Activated CD4-positive, alpha-beta T cell treated with anti-CD3 and anti-CD28 coated beads, Interleukin-2, amount 50 U/mL, for 48 hours (primary cell): ENCODE results near the gene ZNF8.

ENCODE experiments used
- DNase-seq, 2 experiments: peaks; one replicate each; pipeline ENCODE4 v3.0.0-alpha.2; 2020

The ZNF8 gene

GRCh38 chr19:58300620-58301019 lies 21.9 kb downstream of the ZNF8 start:
- no peak for DNase-seq

- DNase-seq, result no peak
Measured at GRCh38 chr19:58304255-58304654, 25.5 kb downstream of the ZNF8 start.

GRCh38 chr19:58304748-58305064 lies 26.0 kb downstream of the ZNF8 start:
- DNase-seq, result no peak

GRCh38 chr19:58305065-58305931 lies 26.5 kb downstream of the ZNF8 start, which contains the start of gene ERVK3-1:
Gene ERVK3-1 (plus strand): TSS chr19:58305377. CDS start chr19:58312169, 6,792 bp downstream.
- DNase-seq, result peak; percentile 92 to 94

- DNase-seq, result no peak
Measured at GRCh38 chr19:58305932-58306323, 27.2 kb downstream of the ZNF8 start.

GRCh38 chr19:58307736-58308135 lies 29.0 kb downstream of the ZNF8 start:
- no peak for DNase-seq

- peak; percentile 12 to 30 for DNase-seq
Measured at GRCh38 chr19:58310685-58311084, 31.9 kb downstream of the ZNF8 start.

- DNase-seq, result no peak
Measured at GRCh38 chr19:58311345-58311865, 32.6 kb downstream of the ZNF8 start.

GRCh38 chr19:58315580-58315979 lies 36.8 kb downstream of the ZNF8 start:
- DNase-seq, result no peak

GRCh38 chr19:58317476-58318072 lies 38.8 kb downstream of the ZNF8 start:
- no peak for DNase-seq

- DNase-seq, result no peak
Measured at GRCh38 chr19:58318297-58318696, 39.5 kb downstream of the ZNF8 start.

GRCh38 chr19:58319241-58319640 lies 40.5 kb downstream of the ZNF8 start:
- no peak for DNase-seq

- no peak for DNase-seq
Measured at GRCh38 chr19:58325311-58326022, 46.7 kb downstream of the ZNF8 start.

- DNase-seq, result no peak
Measured at GRCh38 chr19:58326501-58326913, 47.8 kb downstream of the ZNF8 start.

GRCh38 chr19:58326914-58327726 lies 48.4 kb downstream of the ZNF8 start, which contains the start of gene ZSCAN22:
Gene ZSCAN22 (plus strand): TSS chr19:58326994. CDS start chr19:58334803, 7,809 bp downstream.
- peak; percentile 92 to 94 for DNase-seq

- peak in 1 of 2 experiments; percentile 18 for DNase-seq
Measured at GRCh38 chr19:58328999-58329398, 50.2 kb downstream of the ZNF8 start.

- no peak for DNase-seq
Measured at GRCh38 chr19:58330458-58330857, 51.7 kb downstream of the ZNF8 start.

GRCh38 chr19:58332697-58333096 lies 53.9 kb downstream of the ZNF8 start:
- DNase-seq, result no peak

GRCh38 chr19:58334691-58335249 lies 56.0 kb downstream of the ZNF8 start:
- DNase-seq, result no peak

- DNase-seq, result no peak
Measured at GRCh38 chr19:58335630-58336029, 56.9 kb downstream of the ZNF8 start.

- no peak for DNase-seq
Measured at GRCh38 chr19:58336216-58336615, 57.5 kb downstream of the ZNF8 start.

- DNase-seq, result no peak
Measured at GRCh38 chr19:58336820-58337219, 58.1 kb downstream of the ZNF8 start.
